GM10266 (cell line): ENCODE measurements around the gene VCAM1.
"Not testable (repeated sequence)": the region's sequence is repeated elsewhere in the genome, so short reads cannot be mapped to it uniquely, and the experiment has no call there.

Source experiments
- DNase-seq: peaks from one replicate; pipeline ENCODE4 v3.0.0; 2012; ENCODE audit errors: extremely low spot score
- TF ChIP-seq, protein P1 (sequence below): IDR thresholded peaks from 2 replicates; pipeline ENCODE4 v1.5.1; 2012; ENCODE audit warnings: mild to moderate bottlenecking, low read depth; ENCODE audit not compliant: control insufficient read depth, insufficient read depth; ENCODE audit errors: missing control alignments

Gene VCAM1

DNA sequence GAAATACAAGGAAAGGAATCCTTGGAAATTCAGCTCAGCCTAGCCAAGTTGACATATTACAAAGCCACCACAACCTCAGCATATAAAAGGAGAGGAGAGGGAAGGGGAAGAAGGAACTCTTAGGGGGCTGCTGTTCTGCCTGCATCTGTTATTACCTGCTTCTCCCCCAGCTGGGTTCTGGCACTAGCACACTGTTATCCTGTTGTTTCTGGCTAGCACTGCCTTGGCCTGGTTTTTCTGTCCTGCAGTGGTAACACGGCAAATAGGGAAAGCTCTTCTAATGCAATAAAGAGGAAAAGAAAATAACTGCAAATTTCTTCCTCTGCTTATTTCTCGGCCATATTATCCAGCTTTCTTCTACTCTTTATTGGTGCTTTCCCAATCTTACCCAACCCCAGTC lies 16.5 kb upstream of the VCAM1 start:
- no peak for DNase-seq
- TF ChIP-seq, protein P1, sequence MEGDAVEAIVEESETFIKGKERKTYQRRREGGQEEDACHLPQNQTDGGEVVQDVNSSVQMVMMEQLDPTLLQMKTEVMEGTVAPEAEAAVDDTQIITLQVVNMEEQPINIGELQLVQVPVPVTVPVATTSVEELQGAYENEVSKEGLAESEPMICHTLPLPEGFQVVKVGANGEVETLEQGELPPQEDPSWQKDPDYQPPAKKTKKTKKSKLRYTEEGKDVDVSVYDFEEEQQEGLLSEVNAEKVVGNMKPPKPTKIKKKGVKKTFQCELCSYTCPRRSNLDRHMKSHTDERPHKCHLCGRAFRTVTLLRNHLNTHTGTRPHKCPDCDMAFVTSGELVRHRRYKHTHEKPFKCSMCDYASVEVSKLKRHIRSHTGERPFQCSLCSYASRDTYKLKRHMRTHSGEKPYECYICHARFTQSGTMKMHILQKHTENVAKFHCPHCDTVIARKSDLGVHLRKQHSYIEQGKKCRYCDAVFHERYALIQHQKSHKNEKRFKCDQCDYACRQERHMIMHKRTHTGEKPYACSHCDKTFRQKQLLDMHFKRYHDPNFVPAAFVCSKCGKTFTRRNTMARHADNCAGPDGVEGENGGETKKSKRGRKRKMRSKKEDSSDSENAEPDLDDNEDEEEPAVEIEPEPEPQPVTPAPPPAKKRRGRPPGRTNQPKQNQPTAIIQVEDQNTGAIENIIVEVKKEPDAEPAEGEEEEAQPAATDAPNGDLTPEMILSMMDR: no peak

DNA sequence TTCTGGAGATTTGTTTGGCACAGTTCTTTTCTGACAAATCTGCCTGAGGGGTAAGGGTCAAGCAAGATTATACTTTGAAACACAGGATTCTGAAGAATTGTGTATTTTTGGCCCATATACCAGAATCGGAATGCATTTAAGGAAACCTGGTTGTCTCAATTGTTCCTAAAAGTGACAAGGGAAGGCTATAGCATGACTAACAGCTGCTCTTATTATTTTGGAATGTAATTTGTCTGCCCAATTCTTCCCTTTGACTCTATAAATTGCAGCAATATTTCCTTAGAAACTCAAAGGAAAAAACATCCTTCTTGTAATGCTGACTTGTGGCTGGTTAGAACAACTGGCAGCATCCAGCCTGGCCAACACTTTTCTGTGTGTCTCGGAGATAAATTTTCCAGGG lies 15.8 kb upstream of the VCAM1 start:
- TF ChIP-seq, protein P1: no peak
- no peak for DNase-seq

- TF ChIP-seq, protein P1: no peak
- DNase-seq: no peak
Measured at GRCh38 chr1:100704473-100704872, 15.1 kb upstream of the VCAM1 start.

DNA sequence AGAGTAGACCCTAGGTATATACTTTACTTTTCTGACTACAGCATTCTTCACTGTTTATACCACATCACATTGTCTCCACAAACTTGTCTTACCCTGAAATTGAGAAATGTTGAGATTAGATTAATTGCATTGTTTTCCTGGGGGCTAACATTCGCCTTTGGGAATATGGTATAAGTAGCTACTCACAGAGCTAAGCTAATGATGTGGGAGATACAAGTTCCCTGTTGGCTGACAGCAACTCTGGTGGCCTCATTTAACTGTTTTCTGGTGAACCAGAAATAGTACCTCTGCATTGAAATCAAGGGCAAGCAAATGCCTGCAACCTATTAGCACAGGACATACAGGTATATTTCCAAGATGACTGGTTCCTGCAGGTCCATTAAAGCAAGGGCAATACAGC lies 13.2 kb upstream of the VCAM1 start:
- TF ChIP-seq, protein P1: no peak
- DNase-seq: no peak

GRCh38 chr1:100706856-100707255 lies 12.7 kb upstream of the VCAM1 start:
- DNase-seq: no peak
- TF ChIP-seq, protein P1: no peak

- DNase-seq: no peak
- TF ChIP-seq, protein P1: no peak
Measured at GRCh38 chr1:100708476-100709062, 11.0 kb upstream of the VCAM1 start.

- DNase-seq: no peak
- TF ChIP-seq, protein P1: no peak
Measured at GRCh38 chr1:100710906-100711682, 8.4 kb upstream of the VCAM1 start.

DNA sequence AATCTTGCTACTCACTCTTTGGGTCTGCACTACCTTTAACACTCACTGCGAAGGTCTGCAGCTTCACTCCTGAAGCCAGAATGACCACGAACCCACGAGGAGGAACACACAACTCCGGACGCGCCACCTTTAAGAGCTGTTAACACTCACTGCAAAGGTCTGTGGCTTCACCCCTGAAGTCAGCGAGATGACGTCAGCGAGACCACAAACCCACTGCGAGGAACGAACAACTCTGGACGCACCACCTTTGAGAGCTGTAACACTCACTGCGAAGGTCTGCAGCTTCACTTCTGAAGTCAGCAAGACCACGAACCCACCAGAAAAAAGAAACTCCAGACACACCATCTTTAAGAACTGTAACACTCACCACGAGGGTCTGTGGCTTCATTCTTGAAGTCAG lies 6.5 kb upstream of the VCAM1 start:
- DNase-seq: not testable (repeated sequence)
